Ovary (tissue), 9 donors: ENCODE results near the gene PJA1. TPM values are rescaled to one million over a fixed set of nuclear protein-coding genes. Genes with fewer than 3 reads are reported as not detected.

Experiments
- DNase-seq, 5 donors: peaks; one replicate each; pipeline ENCODE4 v3.0.0-alpha.2; 2019 to 2020
- H3K27ac ChIP-seq, 2 donors: fragments of 200-600 bp; one replicate each; pipeline versions ENCODE4 v1.5.1 to v1.8.0; 2019 to 2022
- H3K27me3 ChIP-seq: fragments of 200-600 bp; one replicate; pipeline ENCODE4 v1.8.0; 2022
- H3K36me3 ChIP-seq: fragments of 200-600 bp; sonication (generic); one replicate; pipeline ENCODE4 v1.5.1; 2019
- H3K4me1 ChIP-seq: one replicate; pipeline ENCODE4 v1.8.1; 2013; ENCODE audit warnings: mild to moderate bottlenecking, moderate library complexity; ENCODE audit not compliant: insufficient read depth
- H3K4me3 ChIP-seq: fragments of 200-600 bp; sonication (generic); one replicate; pipeline ENCODE4 v1.5.1; 2017
- H3K9me3 ChIP-seq, 2 donors: fragments of 200-600 bp in 1 of 2; sonication (generic) in 1 of 2; one replicate each; pipeline versions ENCODE4 v1.5.1 to v1.8.1; 2013 to 2019; ENCODE audit warnings: mild to moderate bottlenecking in 1 of 2, moderate library complexity in 1 of 2
- EP300 ChIP-seq: sonication (generic); formaldehyde crosslinking; IDR thresholded peaks from one replicate; pipeline ENCODE4 v1.6.1; 2017; ENCODE audit warnings: antibody characterized with exemption
- POLR2A ChIP-seq: fragments of 450-650 bp; IDR thresholded peaks from one replicate; pipeline ENCODE4 v1.6.1; 2017; ENCODE audit warnings: antibody characterized with exemption, mild to moderate bottlenecking, moderate library complexity
- WGBS, 3 donors: extraction: QIAGEN DNeasy Blood & Tissue Kit in 1 of 3; methylation state at CpG; one replicate each; pipeline versions ENCODE4 v1.1.5 to v1.1.7; 2013 to 2017; 5-methylcytosine and 5-hydroxymethylcytosine counted together
- intact Hi-C, 4 donors: fragments of 100-400 bp; cut with DNase I; formaldehyde crosslinking; loops; one replicate each; pipeline versions ENCODE4 v1.11.0 to v1.15.1; 2022 to 2023
- polyA plus RNA-seq, 2 donors: library from polyadenylated mRNA; stranded (reverse); fragments of 200-250 nt in 1 of 2; fragments of 350-450 nt in 1 of 2; fragmentation: Illumina TruSeq in 1 of 2; extraction: RNeasy Lipid Tissue Mini Kit (QIAGEN cat#74804) in 1 of 2; gene quantifications; one replicate each; pipeline ENCODE4 v1.2.3, GENCODE V29; 2013 to 2014
- total RNA-seq, 7 donors: library from RNA; depleted of rRNA in 2 of 7; stranded (reverse); fragments of >200 nt in 2 of 7; fragmentation: NEBNext Ultra II Directional in 3 of 7; extraction: Animal tissue kit (Norgen Biotek cat#: 25700) in 3 of 7; gene quantifications; one replicate each; pipeline versions ENCODE4 v1.1.0 to v1.2.4, GENCODE V29; 2016 to 2023
- TF ChIP-seq, protein P1 (sequence below), 3 donors: fragments of 450-650 bp in 2 of 3; fragments of 200-600 bp in 1 of 3; IDR thresholded peaks; one replicate each; pipeline versions ENCODE4 v1.5.1 to v1.8.0; 2016 to 2022; ENCODE audit warnings: antibody characterized with exemption in 3 of 3, mild to moderate bottlenecking in 1 of 3
- donor health status: DM: no; HTN: no; CAD: no; lungs with moderate emphysema.
- donor health status: DM: no; HTN: no; CAD: no.
- donor health status: Bipolar disorder and iron deficiency.
- donor health status: DM: yes; HTN: yes; CAD: no.
- donor health status: DM: no; HTN: no; CAD: no.
- donor health status: DM: yes; HTN: yes; CAD: no.

Gene PJA1
- total and polyA plus RNA-seq, 9 donors: 17.2 to 68.0 (median 51.1) TPM

DNA sequence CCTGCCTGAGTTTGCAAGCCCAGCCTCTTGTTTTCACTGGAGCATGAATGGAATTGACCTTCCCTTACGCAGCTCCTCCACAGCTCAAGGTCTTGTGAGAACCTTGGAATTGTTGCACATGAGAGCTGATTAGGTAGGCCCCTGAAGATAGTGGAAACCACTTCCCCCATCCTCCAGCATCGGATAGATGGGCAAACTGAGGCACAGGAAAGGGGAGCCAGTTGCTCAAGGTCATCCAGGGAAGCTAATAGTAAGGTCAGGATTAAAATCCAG lies 27.2 kb downstream of the PJA1 start:
- TF ChIP-seq, protein P1, sequence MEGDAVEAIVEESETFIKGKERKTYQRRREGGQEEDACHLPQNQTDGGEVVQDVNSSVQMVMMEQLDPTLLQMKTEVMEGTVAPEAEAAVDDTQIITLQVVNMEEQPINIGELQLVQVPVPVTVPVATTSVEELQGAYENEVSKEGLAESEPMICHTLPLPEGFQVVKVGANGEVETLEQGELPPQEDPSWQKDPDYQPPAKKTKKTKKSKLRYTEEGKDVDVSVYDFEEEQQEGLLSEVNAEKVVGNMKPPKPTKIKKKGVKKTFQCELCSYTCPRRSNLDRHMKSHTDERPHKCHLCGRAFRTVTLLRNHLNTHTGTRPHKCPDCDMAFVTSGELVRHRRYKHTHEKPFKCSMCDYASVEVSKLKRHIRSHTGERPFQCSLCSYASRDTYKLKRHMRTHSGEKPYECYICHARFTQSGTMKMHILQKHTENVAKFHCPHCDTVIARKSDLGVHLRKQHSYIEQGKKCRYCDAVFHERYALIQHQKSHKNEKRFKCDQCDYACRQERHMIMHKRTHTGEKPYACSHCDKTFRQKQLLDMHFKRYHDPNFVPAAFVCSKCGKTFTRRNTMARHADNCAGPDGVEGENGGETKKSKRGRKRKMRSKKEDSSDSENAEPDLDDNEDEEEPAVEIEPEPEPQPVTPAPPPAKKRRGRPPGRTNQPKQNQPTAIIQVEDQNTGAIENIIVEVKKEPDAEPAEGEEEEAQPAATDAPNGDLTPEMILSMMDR (IDR thresholded peaks at IDR 0.05): no peak
- TF ChIP-seq POLR2A (no peak), EP300 (no peak)
- no peaks in the 10 kb centered on the region for H3K27me3 ChIP-seq
- H3K27ac ChIP-seq: peak overlapping the region in 1 of 2 donors; percentile 89
- peak in 1 of 5 donors; percentile 31 for DNase-seq
- WGBS, 3 donors: 26 to 29% (median 27%) methylated on average over 2 of the region's 2 CpGs
- peaks cover 2% of the 10 kb centered on the region for H3K4me1 ChIP-seq
- no peaks in the 10 kb centered on the region for H3K36me3 ChIP-seq
- no peaks in the 10 kb centered on the region for H3K9me3 ChIP-seq
- no peak overlapping the region for H3K4me3 ChIP-seq
- intact Hi-C loops: no loop called here

DNA sequence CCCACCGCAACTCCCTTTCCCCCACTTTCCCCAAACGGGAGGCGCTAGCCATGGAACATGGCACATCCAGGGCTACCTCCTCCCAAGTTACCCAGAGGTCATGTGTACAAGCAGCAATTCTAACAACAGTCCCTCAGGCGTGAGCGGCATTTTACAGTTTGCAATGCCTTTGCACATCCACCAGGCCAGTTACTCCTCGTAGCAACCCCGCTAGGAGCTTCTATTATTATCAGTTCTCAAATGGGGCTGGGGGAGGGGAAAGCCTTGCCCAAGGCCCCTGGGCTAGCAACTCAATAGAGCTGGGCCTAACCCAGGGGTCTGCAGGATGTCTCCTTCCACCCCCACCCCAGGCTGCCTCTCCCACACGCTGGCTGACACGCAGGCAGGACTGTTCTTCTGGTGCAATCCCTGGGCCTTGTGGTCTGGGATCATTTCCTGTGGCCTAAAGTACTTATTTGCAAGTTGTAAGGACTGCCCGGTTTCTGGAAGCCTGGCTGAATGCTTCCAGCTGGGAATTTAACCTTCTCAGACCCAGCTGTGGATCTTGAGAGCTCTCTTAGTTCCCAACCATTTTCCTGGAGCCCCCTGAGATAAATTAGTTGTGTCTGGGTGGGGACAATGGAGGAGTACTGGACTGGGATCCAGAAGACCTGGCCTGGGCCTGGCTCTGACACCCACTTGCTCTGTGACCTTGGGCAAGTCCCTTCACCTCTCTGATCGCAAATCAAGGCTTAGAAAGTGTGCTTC lies 27.7 kb downstream of the PJA1 start:
- Histone ChIP-seq H3K27me3 (no peaks in the 10 kb centered on the region), H3K36me3 (no peaks in the 10 kb centered on the region), H3K4me3 (peak overlapping the region; percentile 14), H3K27ac (peak overlapping the region; percentile 66 to 89), H3K9me3 (no peaks in the 10 kb centered on the region), H3K4me1 (peaks cover 2% of the 10 kb centered on the region)
- intact Hi-C loops: no loop called here
- TF ChIP-seq, protein P1 (IDR thresholded peaks at IDR 0.05): no peak
- no peak for TF ChIP-seq EP300
- no peak for TF ChIP-seq POLR2A
- peak; percentile 54 to 69 (median 68) for DNase-seq
- WGBS, 3 donors: 22 to 33% (median 30%) methylated on average over 11 of the region's 11 CpGs

DNA sequence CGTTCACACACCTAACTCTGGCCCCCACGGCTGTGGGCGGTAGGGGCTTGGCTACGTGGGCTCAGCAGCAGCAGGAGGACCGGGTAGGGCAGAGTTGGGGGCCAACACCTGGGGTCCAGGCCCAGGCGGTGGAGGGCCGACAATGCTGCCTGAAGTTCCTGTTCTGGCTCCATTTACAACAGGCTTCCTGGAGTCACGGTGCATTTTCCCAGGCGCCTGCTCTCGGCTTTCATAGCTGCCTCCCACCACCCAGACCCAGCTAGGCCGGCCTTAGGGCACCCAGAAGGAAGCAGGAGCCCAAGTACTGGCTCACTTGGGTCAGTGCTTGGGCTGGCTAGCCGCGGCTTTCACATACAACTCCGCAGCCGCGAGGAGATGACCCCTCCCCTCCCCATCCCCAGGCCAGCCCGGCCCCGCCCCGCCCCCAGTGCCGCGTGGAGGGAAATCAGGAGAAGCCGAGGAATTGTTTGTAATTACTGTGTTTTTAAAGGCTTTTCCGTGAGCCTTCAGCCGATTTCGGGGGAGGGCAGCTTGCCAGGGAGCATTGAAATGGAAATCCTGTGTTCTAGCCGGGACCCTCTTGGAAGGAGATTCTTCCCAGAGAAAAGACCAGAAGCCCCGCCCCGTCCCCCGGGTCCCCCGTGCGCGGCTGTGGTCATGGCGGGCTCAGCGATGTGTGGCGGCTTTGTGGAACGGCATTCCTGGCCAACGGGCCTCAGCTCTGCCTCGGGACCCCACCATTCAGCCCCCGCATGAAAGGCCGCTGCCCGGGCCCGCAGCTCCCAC lies 28.5 kb downstream of the PJA1 start:
- Histone ChIP-seq H3K9me3 (no peaks in the 10 kb centered on the region), H3K27ac (peak overlapping the region; percentile 66 to 89), H3K27me3 (no peaks in the 10 kb centered on the region), H3K4me3 (peak overlapping the region; percentile 14), H3K36me3 (no peaks in the 10 kb centered on the region), H3K4me1 (peaks cover 2% of the 10 kb centered on the region)
- TF ChIP-seq EP300 (no peak), POLR2A (no peak)
- TF ChIP-seq, protein P1 (IDR thresholded peaks at IDR 0.05): no peak
- 21 to 33% (median 32%) methylated on average over 40 to 42 of the region's 42 CpGs for WGBS, 3 donors
- DNase-seq: peak; percentile 55 to 76 (median 67)
- intact Hi-C loops: no loop called here

DNA sequence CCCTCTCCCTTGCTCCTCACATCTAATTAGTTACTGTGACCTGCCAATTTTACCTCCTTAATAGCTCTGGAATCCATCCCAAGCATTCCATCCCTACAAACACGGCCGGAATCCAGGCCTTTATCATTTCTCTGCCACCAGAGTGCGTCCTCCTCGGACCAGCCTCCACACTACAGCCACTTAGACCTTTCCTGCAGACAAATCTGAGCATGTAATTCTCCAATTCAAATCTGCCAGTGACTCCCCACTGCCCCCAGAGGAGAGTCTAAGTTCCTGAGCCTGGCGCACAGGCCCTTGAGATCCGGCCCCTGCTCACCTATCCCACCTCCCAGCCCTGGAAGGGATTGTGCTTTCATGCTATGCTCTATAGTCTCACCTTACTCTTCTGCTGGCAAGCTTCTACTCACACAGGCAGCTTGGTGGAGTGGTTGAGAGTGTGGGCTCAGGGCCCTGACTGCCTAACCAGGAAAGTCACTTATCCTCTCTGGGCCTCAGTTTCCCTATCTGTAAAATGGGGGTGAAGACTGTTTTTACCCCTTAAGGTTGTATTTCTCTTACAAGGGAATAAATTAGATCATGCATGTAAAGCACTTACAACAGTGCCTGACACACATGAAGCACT lies 31.2 kb downstream of the PJA1 start:
- Histone ChIP-seq H3K4me3 (no peak overlapping the region), H3K27ac (no peak overlapping the region), H3K36me3 (no peaks in the 10 kb centered on the region), H3K27me3 (no peaks in the 10 kb centered on the region), H3K4me1 (peaks cover 2% of the 10 kb centered on the region), H3K9me3 (no peaks in the 10 kb centered on the region)
- 16 to 21% (median 21%) methylated on average over 6 of the region's 6 CpGs for WGBS, 3 donors
- intact Hi-C loops: no loop called here
- TF ChIP-seq, protein P1 (IDR thresholded peaks at IDR 0.05): peak in 1 of 3 donors; percentile 39
- TF ChIP-seq EP300: no peak
- DNase-seq: peak in 1 of 5 donors; percentile 37
